OCI-LY3 (cell line): Measurements from ENCODE around the gene DYDC2.
"Not testable (repeated sequence)": the region's sequence is repeated elsewhere in the genome, so short reads cannot be mapped to it uniquely, and the experiment has no call there.

Experiments
- H2AFZ ChIP-seq: fragments of 200-600, 300-600 bp; shearing (Covaris generic); 2 replicates; pipeline ENCODE4 v1.6.0; 2014; ENCODE audit warnings: antibody characterized with exemption, low read depth, low read length
- H3K27ac ChIP-seq: fragments of 200-600, 300-600 bp; sonication (generic); 2 replicates; pipeline ENCODE4 v1.5.1; 2014; ENCODE audit warnings: mild to moderate bottlenecking, low read length, moderate library complexity, mixed read lengths
- H3K27me3 ChIP-seq: fragments of 200-600, 300-600 bp; sonication (generic); 2 replicates; pipeline ENCODE4 v1.6.1; 2014; ENCODE audit warnings: low read depth, low read length, mixed read lengths
- H3K36me3 ChIP-seq: fragments of 200-600, 300-600 bp; sonication (generic); replicated peaks from 2 replicates; pipeline ENCODE3; 2014; ENCODE audit warnings: low read depth, low read length, mixed read lengths
- H3K4me1 ChIP-seq: fragments of 300-600, 200-600 bp; sonication (generic); 2 replicates; pipeline ENCODE4 v1.6.1; 2014; ENCODE audit warnings: low read length, mixed read lengths
- H3K4me2 ChIP-seq: fragments of 200-600, 300-600 bp; sonication (generic); 2 replicates; pipeline ENCODE4 v1.6.1; 2014; ENCODE audit warnings: low read length, mixed read lengths
- H3K4me3 ChIP-seq: fragments of 300-600, 200-600 bp; sonication (generic); 2 replicates; pipeline ENCODE4 v1.5.1; 2014; ENCODE audit warnings: antibody characterized with exemption, mild to moderate bottlenecking, low read length, moderate library complexity
- H3K79me2 ChIP-seq: fragments of 300-600, 200-600 bp; shearing (Covaris generic); 2 replicates; pipeline ENCODE4 v1.6.1; 2014; ENCODE audit warnings: mild to moderate bottlenecking, low read length, mixed read lengths
- H3K9ac ChIP-seq: fragments of 300-600, 200-600 bp; shearing (Covaris generic); 2 replicates; pipeline ENCODE4 v1.6.0; 2014; ENCODE audit warnings: mild to moderate bottlenecking, low read length, moderate library complexity
- H3K9me3 ChIP-seq: fragments of 200-600, 300-600 bp; shearing (Covaris generic); 2 replicates; pipeline ENCODE4 v1.6.1; 2014; ENCODE audit warnings: low read length, mixed read lengths; ENCODE audit not compliant: insufficient read depth
- H4K20me1 ChIP-seq: fragments of 200-600, 300-600 bp; sonication (generic); 2 replicates; pipeline ENCODE4 v1.6.1; 2016; ENCODE audit warnings: low read length, mixed read lengths; ENCODE audit not compliant: insufficient read depth
- CTCF ChIP-seq: fragments of 200-600, 300-600 bp; sonication (generic); IDR thresholded peaks from 2 replicates; pipeline ENCODE4 v1.5.1; 2014; ENCODE audit warnings: antibody characterized with exemption, low read length, low read depth
- EZH2phosphoT487 ChIP-seq: fragments of 200-600 bp; shearing (Covaris generic); IDR thresholded peaks from 2 replicates; pipeline ENCODE4 v1.6.1; 2018; ENCODE audit warnings: antibody characterized with exemption, mixed run types, low read depth

Gene DYDC2

GRCh38 chr10:80413271-80413996 lies 56.9 kb downstream of the DYDC2 start:
- Histone ChIP-seq H3K79me2 (no peaks in the 10 kb centered on the region), H3K27ac (no peak overlapping the region), H3K27me3 (no peaks in the 10 kb centered on the region), H3K4me1 (no peaks in the 10 kb centered on the region), H2AFZ (no peak overlapping the region), H3K9ac (no peak overlapping the region), H3K4me2 (no peak overlapping the region), H3K4me3 (no peak overlapping the region), H4K20me1 (no peaks in the 10 kb centered on the region), H3K36me3 (no peaks in the 10 kb centered on the region), H3K9me3 (no peaks in the 10 kb centered on the region)
- TF ChIP-seq EZH2phosphoT487 (no peak), CTCF (no peak)

GRCh38 chr10:80414142-80414895 lies 57.7 kb downstream of the DYDC2 start:
- Histone ChIP-seq H2AFZ (no peak overlapping the region), H3K9ac (no peak overlapping the region), H3K4me2 (no peak overlapping the region), H3K36me3 (no peaks in the 10 kb centered on the region), H3K4me3 (no peak overlapping the region), H3K79me2 (no peaks in the 10 kb centered on the region), H3K9me3 (no peaks in the 10 kb centered on the region), H4K20me1 (no peaks in the 10 kb centered on the region), H3K4me1 (no peaks in the 10 kb centered on the region), H3K27me3 (no peaks in the 10 kb centered on the region), H3K27ac (no peak overlapping the region)
- no peak for TF ChIP-seq EZH2phosphoT487
- TF ChIP-seq CTCF, result no peak

GRCh38 chr10:80415734-80416478 lies 59.3 kb downstream of the DYDC2 start:
- no peaks in the 10 kb centered on the region for H3K36me3 ChIP-seq
- no peak overlapping the region for H2AFZ ChIP-seq
- no peaks in the 10 kb centered on the region; the same call in 1 of the 2 replicates for H3K4me1 ChIP-seq
- no peaks in the 10 kb centered on the region for H3K9me3 ChIP-seq
- TF ChIP-seq EZH2phosphoT487, result no peak
- TF ChIP-seq CTCF, result no peak
- no peak overlapping the region for H3K4me3 ChIP-seq
- no peak overlapping the region for H3K27ac ChIP-seq
- H3K4me2 ChIP-seq, result no peak overlapping the region
- no peak overlapping the region for H3K9ac ChIP-seq
- H3K27me3 ChIP-seq, result no peaks in the 10 kb centered on the region
- no peaks in the 10 kb centered on the region for H4K20me1 ChIP-seq
- H3K79me2 ChIP-seq, result no peaks in the 10 kb centered on the region

GRCh38 chr10:80416479-80417098 lies 60.0 kb downstream of the DYDC2 start:
- H3K27me3 ChIP-seq, result no peaks in the 10 kb centered on the region
- H3K4me3 ChIP-seq, result no peak overlapping the region
- no peak overlapping the region for H2AFZ ChIP-seq
- H4K20me1 ChIP-seq, result no peaks in the 10 kb centered on the region
- no peaks in the 10 kb centered on the region for H3K9me3 ChIP-seq
- no peak for TF ChIP-seq CTCF
- no peak for TF ChIP-seq EZH2phosphoT487
- no peaks in the 10 kb centered on the region for H3K36me3 ChIP-seq
- no peak overlapping the region for H3K27ac ChIP-seq
- H3K9ac ChIP-seq, result no peak overlapping the region
- peaks cover 7% of the 10 kb centered on the region for H3K4me1 ChIP-seq
- H3K79me2 ChIP-seq, result no peaks in the 10 kb centered on the region
- H3K4me2 ChIP-seq, result no peak overlapping the region

GRCh38 chr10:80417256-80417655 lies 60.7 kb downstream of the DYDC2 start:
- H3K4me3 ChIP-seq, H2AFZ ChIP-seq, H3K27ac ChIP-seq, H3K4me2 ChIP-seq, H3K79me2 ChIP-seq, H3K9ac ChIP-seq, H3K9me3 ChIP-seq, H3K27me3 ChIP-seq, H3K36me3 ChIP-seq, H4K20me1 ChIP-seq: not testable (repeated sequence)
- H3K4me1 ChIP-seq, result peaks cover 13% of the 10 kb centered on the region
